NCI-H128 (cell line): ENCODE data around the gene NSMCE1.

Source experiments
- DNase-seq: peaks from one replicate; lab custom pipeline; 2025; ENCODE audit not compliant: unreplicated experiment; lab: John Stamatoyannopoulos, UW

NSMCE1 gene, protein sequence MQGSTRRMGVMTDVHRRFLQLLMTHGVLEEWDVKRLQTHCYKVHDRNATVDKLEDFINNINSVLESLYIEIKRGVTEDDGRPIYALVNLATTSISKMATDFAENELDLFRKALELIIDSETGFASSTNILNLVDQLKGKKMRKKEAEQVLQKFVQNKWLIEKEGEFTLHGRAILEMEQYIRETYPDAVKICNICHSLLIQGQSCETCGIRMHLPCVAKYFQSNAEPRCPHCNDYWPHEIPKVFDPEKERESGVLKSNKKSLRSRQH

GRCh38 chr16:27268376-27269299, at the start of gene NSMCE1:
Gene NSMCE1, minus strand, starts transcription at chr16:27268772. Its CDS starts 11,202 bp downstream, at chr16:27257570.
- DNase-seq: peak; percentile 70

- no peak for DNase-seq
These were observed 49.3 kb upstream of the NSMCE1 start for GRCh38 chr16:27317738-27318391.

GRCh38 chr16:27317320-27317719, 48.7 kb upstream of the NSMCE1 start:
- no peak for DNase-seq

DNA sequence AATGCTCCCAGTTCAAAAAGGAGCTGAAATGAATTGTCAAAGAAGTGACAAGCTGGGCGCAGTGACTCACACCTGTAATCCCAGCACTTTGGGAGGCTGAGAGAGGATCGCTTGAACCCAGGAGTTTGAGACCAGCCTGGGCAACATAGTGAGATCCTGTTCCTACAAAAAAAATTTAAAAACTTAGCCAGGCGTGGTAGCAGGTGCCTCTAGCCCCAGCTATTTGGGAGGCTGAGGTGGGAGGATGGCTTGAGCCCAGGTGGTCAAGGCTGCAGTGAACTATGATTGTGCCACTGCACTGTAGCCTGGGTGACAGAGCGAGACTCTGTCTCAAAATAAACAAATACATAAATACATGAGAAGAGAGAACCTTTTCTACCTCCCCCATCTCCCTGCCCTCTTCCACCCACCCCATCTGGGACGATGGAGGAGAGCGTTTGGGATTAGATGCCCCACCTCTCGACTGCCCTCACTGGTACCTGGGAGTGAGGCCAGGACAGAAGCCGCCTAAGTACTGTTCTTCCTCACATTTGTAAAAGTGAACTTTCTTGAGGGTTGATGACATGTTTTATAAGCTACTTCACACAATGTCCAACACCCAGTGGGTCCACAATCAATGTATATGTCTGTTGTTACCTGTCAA, 47.6 kb upstream of the NSMCE1 start:
- DNase-seq: no peak

- DNase-seq: no peak
These were observed 46.9 kb upstream of the NSMCE1 start for GRCh38 chr16:27315333-27316037.

DNA sequence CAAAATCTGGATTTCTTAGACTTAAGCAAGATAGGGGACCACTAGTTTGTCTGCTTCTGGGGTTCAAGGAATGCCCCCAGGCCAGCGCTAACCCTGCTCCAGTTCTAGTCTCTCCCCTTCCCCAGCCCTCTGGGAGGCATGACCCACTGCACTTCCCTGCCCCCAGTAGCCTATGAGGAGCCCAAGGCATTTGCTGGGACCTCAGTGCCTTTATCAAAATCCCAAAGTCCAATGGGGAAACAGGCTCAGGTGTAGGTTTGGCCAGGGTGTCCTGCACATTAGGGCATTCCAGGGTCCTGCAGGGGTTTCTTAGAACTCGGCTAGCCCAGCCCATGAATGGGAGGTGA, 46.4 kb upstream of the NSMCE1 start:
- DNase-seq: no peak

GRCh38 chr16:27314161-27314723, 45.7 kb upstream of the NSMCE1 start:
- DNase-seq: no peak

DNA sequence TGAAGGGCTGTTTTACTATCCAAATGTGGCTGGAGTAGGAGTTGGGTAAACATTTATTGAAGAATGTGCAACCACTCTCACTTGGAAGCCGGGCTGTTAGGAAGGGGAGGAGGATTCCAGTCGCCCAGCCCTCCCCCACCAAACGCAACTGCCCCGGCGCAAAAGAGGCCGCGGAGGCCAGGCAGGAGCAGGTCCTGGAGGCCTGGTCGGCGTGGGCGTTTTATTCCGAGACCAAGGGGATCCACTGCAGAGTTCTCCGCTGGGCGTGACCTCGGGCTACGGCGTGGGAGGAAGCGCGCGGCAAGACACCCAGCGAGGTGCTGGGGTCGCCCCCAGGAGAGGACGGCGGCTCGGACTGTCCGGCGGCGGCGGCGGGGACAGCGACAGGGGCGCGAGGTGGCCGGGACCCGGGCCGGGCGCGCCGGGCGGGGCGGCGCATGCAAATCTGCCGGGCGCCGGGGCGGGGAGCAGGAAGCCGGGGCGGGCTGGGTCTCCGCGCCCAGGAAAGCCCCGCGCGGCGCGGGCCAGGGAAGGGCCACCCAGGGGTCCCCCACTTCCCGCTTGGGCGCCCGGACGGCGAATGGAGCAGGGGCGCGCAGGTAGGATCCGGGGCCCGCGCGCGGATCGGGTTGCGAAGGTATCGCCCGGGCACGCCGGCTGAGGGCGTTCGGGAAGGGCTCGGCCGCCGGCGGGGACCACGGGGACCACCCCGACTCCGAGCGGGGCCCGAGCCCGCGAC, 45.0 kb upstream of the NSMCE1 start, which contains the start of gene IL4R:
IL4R (plus strand) TSS at position 553 of the 739 bp plus-strand sequence. CDS start 26,230 bp downstream, outside the sequence.
- DNase-seq: no peak

DNA sequence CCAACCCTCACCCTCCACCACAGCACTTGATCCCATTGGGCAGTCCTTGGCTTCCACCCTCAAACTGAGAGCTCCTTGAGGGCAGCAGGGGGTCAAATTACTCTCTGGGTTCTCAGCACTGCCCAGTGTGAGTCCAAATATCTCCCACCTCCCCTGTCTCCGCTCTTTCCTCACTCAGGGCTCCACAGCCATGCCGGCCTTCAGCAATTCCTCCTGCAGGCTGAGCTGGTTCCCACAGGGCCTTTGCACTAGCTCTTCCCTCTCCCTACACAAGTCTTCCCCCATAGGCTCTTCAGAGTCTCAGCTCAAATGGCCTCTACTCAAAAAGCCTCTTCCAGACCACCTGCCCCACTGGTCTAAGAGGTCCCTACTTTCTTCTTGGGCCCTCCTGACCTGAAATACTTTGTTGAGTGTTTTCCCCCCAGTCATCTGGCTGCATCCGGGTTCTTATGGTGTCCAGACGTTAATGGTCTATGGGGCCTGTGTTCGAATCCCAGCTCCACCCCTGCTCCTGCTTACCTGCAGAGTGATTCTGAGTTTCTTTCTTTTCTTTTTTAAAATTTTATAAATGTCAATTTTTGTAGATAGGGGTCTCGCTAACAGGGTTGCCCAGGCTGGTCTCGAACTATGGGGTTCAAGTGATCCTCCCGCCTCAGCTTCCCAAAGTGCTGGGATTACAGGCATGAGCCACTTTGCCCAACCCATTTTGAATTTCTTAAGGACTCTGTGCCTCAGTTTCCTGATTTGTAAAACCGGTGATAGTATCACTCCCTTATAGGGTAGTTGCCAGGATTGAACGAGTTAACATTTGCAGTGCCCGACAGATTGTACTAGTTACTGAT, 44.2 kb upstream of the NSMCE1 start:
- no peak for DNase-seq

DNA sequence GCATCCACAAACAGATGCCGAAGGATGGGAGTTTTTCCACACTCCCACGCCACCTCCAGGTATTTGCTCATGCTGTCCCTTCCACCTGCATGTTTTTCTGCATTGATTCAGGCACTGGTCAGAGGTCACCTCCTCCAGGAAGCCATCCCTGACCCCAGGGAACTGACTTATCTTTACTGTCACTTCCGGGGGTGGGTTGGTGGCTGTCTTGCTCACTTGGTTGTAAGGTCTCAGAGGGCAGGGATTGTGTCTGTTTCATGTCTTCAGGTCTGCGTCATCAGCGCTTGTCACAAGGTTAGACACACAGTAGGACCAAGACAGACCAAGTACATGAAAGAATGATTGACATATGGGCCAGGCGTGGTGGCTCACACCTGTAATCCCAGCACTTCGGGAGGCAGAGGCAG, 43.3 kb upstream of the NSMCE1 start:
- no peak for DNase-seq

- DNase-seq: no peak
These were observed 42.9 kb upstream of the NSMCE1 start for GRCh38 chr16:27311448-27311830.

DNA sequence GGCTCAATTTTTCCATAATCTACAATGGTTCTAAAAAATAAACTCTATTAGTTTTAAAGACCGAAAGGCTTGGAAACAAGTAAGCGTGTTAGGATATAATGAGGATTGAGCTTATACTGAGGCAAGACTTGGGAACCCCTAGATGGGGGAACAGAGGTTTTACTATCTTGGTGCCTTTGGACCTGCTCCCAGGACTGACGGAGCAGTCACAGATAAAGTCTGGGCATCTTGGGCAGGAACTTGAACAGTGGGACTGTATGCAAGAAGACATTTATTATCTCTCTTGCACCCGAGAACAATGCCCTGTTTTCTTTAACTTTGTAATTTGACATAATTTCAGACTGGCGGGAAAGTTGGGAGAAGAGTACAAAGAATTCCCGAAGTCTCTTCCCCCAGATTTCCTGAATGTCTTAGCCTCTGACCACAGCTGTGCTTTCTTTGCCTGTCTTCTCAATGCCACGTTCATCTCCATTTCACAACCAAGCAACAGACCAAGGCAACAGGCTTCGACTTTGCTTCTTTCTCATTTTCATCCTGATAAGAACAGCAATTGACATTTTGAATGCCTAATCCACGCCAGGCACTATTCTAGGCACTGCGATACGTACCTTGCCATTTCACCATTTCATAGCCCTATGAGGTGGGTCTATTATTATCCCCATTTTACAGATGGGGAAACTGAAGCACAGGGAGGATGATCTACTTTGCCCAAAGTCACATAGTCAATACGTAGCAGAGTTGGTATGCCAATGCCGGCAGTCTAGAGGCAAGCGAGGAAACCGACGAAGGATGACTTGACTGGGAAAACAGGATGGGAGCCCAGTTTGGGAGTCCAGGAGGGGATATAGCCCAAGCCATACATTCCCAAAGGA, 42.2 kb upstream of the NSMCE1 start:
- DNase-seq: no peak

DNA sequence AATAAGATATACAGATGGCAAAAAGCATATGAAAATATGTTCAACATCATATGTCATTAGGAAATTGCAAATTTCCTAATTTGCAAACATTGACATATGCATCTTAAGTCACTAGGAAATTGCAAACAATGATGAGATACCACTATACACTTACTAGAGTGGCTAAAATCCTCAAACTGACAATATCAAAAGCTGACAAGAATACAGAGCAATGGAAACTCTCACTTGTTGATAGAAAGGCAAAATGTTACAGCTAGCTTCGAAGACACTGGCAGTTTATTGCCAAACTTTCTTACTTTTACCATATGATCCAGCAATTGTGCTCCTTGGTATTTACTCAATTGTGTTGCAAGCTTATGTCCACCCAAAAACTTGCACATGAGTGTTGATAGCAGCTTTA, 40.2 kb upstream of the NSMCE1 start:
- no peak for DNase-seq

- DNase-seq: no peak
These were observed 37.4 kb upstream of the NSMCE1 start for GRCh38 chr16:27305839-27306442.

DNA sequence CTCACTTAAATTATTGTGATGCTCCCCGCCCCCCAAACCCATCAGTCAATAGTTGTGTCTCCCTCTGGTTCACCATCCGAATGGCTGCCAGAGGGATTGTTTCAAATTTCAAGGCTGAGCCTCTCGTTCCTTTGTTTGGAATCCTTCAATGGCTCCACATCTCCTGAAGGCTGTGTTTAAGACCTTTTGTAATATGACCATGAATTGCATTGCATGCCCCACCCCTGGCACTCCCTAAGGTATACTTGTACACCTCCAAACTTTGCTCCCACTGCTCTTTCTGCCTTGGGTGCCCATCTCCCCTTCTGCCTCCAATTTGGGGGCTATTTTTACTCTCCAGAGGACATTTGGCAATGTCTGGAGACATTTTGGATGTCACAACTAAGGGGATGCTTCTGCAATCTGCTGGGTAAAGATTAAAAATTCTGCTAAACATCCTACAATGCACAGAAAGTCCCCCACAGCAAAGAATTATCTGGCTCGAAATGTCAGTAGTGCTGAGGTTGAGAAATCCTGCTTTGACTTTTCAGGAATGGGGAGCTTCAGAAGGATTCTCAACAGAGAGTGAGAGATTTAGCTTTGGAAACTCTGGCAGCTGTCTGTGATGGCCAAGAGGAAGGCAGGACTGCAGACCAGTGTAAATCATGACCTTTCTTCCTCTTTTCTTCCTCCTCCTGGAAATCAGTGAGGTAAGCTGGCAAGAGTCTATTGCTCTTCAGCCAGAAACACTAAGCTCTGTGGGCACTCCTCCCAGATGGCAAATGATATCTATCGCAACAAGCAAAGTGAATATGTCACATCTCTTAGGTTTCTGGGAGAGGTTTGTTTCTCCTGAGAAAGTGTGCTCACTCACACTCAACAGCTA, 36.5 kb upstream of the NSMCE1 start:
- DNase-seq: no peak

DNA sequence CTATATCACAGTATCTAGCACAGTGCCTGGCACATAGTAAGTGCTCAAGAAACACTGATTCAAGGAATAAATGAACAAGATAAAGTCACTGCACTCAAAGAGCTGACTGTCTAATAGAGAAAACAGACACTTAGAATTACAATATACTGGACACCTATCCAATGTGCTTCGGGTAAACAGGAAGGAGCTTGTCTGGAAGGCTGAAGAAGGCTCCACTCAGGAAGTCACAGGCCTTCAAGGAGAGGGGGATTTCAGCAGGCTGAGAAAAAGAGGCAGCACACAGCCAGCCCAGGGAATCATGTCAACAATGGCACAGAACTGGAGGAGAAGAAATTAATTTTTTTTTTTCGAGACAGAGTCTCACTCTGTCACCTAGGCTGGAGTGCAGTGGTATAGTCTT, 35.5 kb upstream of the NSMCE1 start:
- DNase-seq: no peak
